Jurkat, Clone E6-1 (cell line): ENCODE data around the gene MYLK4.

Source experiments
- DNase-seq: peaks from one replicate; pipeline ENCODE4 v3.0.0-alpha.2; 2011; ENCODE audit warnings: low read depth, low spot score
- H3K4me3 ChIP-seq: 2 replicates; pipeline ENCODE4 v1.5.1; 2011; ENCODE audit warnings: mild to moderate bottlenecking, low read length, control low read depth, moderate library complexity

Gene MYLK4

DNA sequence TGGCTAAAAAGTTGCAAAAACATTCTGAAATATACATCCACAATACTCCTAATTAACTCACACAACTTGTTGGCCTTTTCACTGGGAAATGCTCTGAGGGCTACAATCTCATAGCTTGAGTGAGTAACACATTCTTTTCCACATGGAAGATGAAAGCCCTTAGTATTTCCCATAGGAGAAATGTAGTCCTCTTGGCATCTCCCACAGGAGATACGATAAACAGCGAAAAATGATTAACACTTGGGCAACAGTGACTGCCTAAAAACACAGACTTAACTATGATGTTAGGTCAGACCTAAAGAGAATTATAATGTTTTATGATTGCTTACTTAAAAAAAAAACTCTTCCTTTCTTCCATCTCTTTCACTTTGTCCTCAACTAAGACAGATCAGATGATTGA, 9.0 kb downstream of the MYLK4 start:
- no peak overlapping the region for H3K4me3 ChIP-seq
- DNase-seq, result no peak

DNA sequence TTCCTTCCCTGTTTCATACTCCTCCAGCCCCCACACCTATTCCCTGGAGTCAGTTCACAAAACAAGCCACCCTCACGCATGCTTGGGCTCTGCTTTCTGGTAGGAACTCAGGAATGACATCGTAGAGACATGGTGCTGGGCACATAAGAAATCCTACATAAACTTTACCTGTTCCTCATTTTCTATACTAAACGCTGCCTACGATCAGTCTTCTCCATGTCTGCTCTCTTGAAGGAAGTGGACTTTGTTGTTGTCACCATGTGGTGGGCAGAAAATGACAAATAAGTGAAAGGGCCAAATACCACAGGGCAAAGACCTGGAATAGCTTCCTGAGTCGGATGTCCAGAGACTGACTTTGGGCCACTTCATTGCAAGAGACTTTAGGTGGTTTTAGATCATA, 10.1 kb downstream of the MYLK4 start:
- DNase-seq, result no peak
- no peak overlapping the region for H3K4me3 ChIP-seq

DNA sequence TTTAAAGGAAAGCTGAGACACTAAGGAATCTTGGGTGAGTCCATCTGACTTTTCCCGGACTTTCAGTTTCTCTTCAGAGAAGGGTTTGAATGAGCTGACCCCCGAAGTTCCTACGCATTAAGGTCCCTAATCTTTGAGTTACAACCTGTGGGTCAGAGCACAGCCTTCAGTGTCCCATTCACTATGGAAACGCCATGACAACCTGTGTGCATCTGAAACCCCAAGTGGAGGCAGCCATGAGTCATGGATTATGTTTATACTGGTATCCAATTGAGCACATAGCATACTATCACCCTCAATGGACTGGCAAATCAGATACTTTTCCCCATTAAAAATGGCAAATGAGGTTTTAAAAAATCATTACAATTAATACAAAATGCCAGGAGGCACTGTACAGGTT, 11.4 kb downstream of the MYLK4 start:
- no peak overlapping the region for H3K4me3 ChIP-seq
- DNase-seq, result no peak

DNA sequence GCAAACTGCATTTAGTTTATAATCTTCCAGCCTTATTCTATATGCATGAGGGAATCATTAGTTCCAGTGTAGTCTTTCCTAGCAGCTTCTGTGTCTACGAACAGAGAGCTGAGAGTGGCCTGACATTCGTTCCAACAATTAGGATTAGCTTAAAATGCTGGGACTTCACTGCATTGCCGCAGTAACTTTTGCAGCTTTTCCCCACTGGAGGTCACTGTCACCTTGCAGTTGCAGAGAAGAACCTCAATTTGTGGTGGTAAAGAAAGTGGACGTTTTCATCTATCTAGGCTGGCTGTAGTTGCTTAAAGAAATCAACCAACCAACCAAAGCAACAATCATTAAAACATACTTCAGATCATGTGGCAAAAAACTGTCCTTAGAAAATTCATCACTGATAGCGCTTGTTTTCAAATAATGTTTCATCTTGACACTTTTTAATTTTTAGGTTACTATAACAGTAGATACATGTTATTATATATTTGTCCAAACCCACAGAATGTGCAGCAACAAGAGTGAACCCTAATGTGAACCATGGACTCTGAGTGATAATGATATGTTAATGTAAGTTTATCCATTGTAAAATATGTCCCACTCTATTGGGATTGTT, 12.2 kb downstream of the MYLK4 start:
- H3K4me3 ChIP-seq, result no peak overlapping the region
- peak; percentile 49 for DNase-seq

DNA sequence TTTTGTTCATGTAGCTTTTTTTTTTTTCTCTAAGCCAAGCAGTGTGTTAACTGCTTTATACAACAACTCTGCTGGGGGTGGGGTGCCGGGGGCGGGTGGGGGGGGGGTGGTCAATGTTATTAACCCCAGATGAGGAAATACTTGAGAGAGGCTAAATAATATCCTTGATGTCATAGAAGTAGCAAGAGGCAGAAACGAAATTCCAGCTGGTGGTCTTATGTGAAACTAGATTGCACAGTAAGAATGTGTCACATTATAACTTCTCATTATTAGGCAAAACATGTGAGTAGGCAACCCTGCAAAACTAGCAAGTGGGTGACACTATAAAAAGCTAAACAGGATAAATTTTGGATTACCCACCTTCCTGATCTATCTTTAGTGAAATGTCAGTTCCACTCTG, 12.8 kb downstream of the MYLK4 start:
- DNase-seq, result no peak
- H3K4me3 ChIP-seq, result no peak overlapping the region

DNA sequence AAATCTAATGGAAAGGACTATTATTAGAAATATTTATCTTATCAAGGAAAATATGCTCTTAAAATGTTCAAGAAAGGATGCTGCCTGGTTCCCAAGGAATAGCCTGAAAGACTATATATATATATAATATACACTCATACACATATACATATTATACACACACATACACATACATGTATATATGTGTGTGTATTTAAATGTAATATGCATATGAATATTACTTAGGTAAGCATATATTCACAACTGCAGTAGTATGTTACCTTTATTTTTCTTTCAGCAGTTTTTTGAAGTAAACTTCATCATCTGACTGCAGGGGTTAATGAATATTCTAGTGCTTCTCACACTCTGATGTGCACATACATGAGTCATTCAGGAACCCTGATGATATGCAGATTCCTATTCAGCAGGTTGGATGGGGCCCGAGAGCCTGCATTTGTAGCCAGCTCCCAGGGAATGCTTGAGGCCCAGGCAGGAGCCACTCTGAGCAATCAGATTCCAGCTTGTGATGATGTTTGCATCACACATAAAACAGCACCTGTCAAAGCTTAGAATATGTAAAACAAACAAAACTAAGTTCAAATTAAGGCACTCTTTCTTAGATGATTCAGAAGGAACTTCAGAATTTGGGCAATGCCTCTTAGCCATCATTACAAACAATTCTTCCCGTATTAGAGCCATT, 16.1 kb downstream of the MYLK4 start:
- DNase-seq, result no peak

DNA sequence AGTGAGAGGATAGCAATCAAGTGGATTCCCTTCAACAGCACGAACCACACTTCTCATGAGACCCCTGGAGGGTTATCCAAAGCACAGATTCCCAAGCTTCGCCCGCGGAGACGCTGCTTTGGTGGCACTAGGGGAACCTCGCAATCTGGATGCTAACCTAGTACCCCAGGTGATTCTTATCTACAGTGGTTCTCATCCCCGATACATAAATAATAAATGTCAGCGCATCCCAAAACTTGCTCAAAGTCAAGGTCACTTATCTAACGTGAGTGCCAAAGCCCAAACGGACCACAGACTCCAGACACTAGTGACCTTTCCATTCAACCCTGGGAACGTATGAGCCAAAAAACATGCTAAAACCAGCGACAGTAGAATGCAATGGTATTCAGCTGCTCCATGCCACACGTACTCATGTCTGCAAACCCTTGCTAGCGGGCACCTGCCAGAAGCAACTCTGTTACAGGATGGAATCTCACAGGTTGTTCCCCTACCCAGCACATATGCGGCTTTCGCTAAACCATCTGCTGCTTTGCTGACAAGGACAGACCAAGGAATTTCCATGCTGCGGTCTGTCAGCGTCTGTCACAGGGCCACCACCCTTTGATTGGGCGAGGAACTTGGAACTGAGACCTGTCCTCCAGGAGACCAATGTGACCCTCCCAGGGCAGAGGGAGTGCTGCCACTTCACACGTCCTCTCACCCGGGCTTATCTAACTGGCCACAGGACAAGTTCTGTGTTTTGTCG, 16.8 kb downstream of the MYLK4 start:
- no peak for DNase-seq
- H3K4me3 ChIP-seq, result no peak overlapping the region

More for the DNA sequence above, 16.1 kb downstream of the MYLK4 start:
- H3K4me3 ChIP-seq, result no peak overlapping the region

DNA sequence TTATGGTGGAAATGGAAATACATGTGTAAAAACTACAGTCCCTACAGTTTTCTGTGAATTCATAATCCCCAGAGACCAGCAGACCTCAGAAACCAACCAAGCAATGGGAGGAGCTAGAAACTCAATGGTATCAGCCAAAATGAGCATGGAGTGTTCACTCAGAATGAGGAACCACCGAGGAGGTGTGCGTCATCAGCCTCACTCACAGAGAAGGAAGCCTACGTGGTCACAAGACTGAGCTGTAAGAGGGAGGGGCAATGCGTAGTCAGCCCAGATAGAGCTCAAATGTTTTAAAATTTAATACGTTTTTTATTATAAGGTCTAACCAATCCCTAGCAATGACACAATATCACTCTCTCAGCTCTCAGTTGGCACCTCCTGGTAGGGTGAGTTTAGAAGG, 17.4 kb downstream of the MYLK4 start:
- DNase-seq, result peak; percentile 22
- H3K4me3 ChIP-seq, result no peak overlapping the region

DNA sequence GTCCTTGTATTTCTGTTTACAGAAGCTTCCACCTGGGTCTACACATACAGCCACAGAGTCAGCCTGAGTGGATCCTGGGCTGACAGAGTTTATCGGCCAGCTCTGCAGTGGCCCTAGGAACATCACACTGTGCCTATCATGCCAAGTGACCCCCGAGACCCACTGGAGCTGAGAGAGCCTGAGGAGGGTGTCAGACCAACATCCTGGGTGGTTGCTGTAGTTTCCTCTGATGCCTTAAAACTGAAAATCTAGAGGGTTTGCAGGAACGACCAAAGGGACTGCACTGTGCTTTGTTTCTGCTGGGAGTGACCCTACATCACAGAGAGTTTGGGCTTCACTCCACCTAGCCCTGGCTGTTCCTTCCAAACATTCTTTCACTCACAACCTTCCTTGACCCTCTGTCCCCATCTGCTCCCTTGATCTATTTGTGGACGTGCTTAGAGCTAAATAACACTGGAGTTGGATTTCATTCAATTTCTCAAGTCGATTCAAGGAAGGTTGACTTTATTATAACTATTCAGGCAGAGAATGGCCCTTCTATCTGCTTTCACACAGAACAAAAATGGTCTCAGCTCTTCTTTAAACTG, 18.1 kb downstream of the MYLK4 start:
- DNase-seq, result no peak
- H3K4me3 ChIP-seq, result no peak overlapping the region

DNA sequence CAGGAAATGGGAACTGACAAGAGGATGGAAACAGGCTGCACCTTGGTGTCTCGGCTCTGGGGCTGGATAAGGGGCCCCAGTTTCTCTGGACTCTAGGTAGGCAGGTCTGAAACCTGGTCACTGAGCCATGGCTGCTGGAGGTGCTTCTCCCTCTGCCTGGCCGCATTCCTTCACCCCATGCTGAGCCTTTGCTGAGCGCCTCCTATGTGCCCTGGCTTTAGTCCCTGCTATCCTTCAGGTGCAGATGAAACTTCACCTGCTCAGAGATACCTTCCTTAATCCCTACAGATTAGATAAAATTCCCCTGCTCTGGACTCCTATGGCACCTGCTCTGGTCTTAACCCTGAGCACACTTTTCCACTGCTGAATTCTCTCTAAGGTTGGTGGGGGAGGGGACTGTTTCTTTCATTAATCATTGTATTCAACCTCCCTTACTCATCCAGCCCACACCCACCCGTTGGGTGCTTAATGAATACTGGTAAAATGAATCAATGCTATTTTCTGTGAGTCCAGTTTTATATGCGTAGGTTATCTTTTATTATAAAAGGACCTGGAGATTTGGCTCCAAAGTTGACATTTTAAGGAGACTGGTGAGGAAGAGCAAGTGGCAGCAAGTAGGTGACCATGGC, 19.3 kb downstream of the MYLK4 start:
- DNase-seq, result no peak
- H3K4me3 ChIP-seq, result no peak overlapping the region

DNA sequence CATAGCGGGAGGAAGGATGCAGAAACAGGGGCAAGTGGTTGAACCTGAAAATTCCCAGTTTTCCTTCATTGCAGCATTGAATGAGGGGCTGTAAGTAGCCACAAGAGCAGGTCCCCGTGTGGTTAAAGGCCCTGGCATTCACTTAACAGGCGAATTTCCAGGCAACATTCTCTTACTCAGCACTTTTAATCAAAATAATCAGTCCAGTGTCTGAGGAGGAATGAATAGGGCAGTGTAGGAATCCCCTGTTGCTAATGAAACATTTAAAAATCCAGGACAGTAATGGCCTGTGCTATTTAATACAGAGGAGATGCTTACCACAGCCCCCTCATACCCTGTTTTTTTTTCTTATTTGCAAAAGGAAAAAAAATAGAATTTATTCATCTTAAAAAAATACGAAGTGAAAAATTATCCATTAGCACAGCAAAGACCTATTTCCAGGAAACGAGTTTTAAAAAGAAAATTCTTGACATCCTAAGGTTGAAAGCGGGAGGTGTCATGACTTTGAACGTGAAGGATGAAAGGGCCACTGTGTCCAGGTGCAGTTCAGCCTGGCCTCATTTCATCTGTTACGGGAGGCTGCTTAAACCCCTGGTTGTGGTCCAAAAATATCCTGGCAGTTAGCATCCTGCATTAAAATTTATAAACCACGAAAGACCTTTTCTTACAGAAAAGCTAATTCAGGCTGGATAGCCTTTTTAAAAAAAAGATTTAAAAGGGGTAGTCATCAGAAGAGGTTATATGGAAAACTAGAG, 20.2 kb downstream of the MYLK4 start:
- DNase-seq, result no peak
- H3K4me3 ChIP-seq, result no peak overlapping the region

DNA sequence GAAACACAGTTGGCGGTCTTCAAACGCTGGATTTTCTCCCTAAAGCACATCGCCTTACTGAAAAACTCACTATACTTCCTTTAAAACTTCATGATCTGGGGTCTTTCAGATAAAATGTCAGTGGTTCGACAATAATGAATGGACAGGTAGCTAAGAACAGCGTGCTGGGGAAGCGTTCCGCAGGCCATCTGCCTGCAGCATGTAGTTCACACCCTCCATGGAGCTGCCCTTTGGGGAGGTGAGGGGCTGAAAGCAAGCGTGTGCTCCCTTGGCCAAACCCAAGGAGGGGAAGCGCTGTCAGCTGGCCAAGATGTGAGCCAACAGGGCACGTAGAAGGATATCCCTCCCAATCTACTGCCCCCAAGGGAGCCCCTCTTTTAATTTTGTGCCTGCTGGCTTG, 20.8 kb downstream of the MYLK4 start:
- DNase-seq, result no peak
- no peak overlapping the region for H3K4me3 ChIP-seq

DNA sequence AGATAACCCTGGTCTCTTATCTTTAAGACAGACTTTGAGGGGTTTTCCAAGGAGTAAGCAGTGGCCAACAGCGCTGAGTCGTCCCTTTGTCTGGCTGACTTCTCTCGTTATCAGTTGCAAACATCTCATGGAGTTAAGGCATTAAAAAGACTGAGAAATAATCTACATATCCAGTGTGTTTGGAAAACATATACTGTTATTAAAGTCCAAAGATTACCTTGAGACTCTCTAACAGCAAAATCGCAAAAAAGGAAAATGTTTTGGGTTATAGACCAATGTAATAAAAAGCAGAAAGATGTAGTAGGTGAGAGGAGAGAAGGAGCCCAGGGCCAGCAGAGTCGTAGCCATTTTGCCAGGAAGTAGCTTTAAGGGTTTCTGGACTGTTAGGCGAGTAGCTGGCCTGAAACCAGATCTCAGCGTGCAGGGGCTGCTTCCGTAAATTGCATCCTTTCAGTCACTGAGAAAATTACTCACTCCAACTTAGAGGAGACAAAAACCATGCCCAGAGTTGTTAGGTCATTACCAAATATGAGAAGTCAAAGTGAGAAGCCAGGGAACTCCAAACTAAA, 24.6 kb downstream of the MYLK4 start:
- no peak for DNase-seq
- no peak overlapping the region for H3K4me3 ChIP-seq

DNA sequence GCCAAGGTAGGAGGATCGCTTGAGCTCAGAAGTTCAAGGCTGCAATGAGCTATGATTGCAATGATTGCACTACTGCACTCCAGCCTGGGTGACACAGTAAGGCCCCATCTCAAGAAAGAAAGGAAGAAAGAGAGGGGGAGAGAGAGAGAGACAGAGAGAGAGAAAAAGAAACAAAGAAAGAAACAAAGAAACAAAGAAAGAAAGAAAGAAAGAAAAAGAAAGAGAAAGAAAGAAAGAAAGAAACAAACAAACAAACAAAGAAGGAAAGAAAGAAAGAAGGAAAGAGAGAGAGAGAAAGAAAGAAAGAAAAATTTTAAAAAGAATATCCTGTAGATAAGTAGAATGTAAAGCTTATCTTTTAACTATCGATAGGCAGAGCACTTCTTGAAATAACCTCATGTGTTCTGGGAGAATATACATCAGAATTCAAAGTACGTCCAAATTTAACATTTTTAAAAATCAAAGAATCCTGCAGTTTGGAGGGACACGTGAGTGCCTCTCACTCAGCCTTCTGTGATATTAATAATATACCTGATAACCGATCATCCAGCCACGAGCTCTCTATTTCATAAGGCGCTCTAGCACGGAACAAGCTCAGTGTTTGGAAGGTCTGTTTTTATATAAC, 25.2 kb downstream of the MYLK4 start:
- H3K4me3 ChIP-seq, result no peak overlapping the region
- no peak for DNase-seq

DNA sequence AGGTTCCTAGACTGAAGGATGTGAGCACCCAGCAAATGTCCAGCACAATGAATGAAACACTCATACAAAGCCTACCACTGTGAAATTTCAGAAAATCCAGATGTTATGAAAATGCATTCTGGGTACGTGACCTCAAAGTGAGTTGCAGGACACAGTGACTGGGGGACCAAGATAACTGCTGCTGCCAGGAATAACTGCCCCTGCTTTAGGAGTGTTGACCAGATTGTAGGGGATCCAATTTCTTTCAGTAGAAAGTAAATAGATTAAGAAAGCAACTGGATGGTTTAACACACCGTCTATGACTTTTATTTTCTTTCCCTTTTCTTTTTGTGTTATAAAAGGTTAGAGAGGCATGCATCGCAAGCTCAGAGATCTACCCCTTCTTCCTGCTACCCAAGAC, 29.5 kb downstream of the MYLK4 start:
- no peak for DNase-seq
- H3K4me3 ChIP-seq, result no peak overlapping the region

DNA sequence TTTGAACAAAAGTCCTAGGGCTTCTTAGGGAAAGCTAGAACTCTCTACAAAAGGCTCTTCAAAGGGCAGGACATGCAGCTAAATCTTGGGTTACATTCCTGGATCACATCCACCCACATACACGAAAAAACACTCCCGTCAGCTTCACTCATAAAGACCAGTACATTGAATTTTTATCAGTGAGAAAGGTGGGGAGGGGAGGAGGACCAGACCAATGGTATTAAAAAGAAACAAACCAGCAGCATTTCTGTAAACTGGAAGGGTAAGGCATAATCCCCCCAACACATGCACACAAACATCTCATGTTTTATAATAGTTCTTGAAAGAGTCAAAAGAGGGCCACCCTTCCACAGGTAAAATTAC, 31.6 kb downstream of the MYLK4 start:
- no peak overlapping the region for H3K4me3 ChIP-seq
- DNase-seq, result no peak

DNA sequence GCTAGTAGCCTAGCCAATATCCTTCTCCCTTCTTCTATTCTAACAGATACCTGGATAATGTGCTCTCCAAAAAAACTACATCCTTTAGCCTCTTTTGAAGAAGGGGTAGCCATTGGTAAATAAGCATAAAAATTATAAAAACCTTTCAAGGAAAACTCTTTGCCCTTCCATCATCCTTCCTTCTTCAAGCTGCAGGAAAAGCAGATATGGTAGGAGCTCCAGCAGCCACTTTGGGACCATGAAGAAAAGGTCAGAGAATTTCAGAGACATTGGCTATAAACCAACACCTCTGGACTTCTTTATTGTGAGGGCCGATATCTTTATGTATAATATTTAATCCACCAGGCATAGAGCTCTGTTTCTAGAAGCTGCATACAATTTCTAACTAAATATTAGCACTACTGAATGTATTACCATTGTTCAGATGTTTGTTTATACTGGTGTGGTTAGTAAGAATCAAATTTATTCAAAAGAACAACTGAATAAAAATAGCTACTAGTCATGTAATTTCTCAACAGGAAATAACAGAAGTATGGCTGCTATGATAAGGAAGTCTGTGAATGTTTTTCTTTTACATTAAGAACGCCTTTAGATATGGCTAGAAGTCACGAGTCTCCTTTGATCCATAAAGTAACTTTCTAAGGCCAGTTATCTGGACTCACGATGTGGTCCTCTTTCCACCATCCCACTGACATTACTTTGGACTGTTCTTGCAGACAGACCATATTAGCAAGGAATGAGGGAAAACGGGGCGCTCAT, 32.2 kb downstream of the MYLK4 start:
- DNase-seq, result no peak

More for the DNA sequence above, 32.2 kb downstream of the MYLK4 start:
- no peak overlapping the region for H3K4me3 ChIP-seq
